Testis (tissue), 3 donors: Measurements from ENCODE around the gene CDK6. TPM values are rescaled to one million over a fixed set of nuclear protein-coding genes. Genes with fewer than 3 reads are reported as not detected.

Experiments used
- DNase-seq: peaks from one replicate; pipeline ENCODE4 v3.0.0-alpha.2; 2019
- H3K27ac ChIP-seq, 2 donors: fragments of 200-600 bp; sonication (generic); one replicate each; pipeline ENCODE4 v1.5.1; 2019
- H3K27me3 ChIP-seq: fragments of 200-600 bp; sonication (generic); one replicate; pipeline ENCODE4 v1.5.1; 2019
- H3K36me3 ChIP-seq: fragments of 200-600 bp; sonication (generic); one replicate; pipeline ENCODE4 v1.5.1; 2017; ENCODE audit warnings: low read depth; ENCODE audit errors: missing control alignments
- H3K4me1 ChIP-seq: fragments of 200-600 bp; sonication (generic); one replicate; pipeline ENCODE4 v1.5.1; 2019
- H3K4me3 ChIP-seq, 2 donors: fragments of 200-600 bp; sonication (generic); one replicate each; pipeline ENCODE4 v1.5.1; 2017 to 2019
- H3K9me3 ChIP-seq: fragments of 200-600 bp; sonication (generic); one replicate; pipeline ENCODE4 v1.5.1; 2017
- POLR2A ChIP-seq: fragments of 450-650 bp; IDR thresholded peaks from one replicate; pipeline ENCODE4 v1.6.1; 2017; ENCODE audit warnings: antibody characterized with exemption, mild to moderate bottlenecking, moderate library complexity
- WGBS, 2 donors: methylation state at CpG; one replicate each; pipeline ENCODE4 v1.1.5; 2018; 5-methylcytosine and 5-hydroxymethylcytosine counted together
- intact Hi-C: fragments of 100-400 bp; cut with DNase I; formaldehyde crosslinking; loops from one replicate; pipeline ENCODE4 v1.15.1; 2023; ENCODE audit warnings: low total_unique reads
- polyA plus RNA-seq: library from polyadenylated mRNA; stranded (reverse); fragments of 350-450 nt; fragmentation: Illumina TruSeq; extraction: RNeasy Lipid Tissue Mini Kit (QIAGEN cat#74804); gene quantifications from one replicate; pipeline ENCODE4 v1.2.3, GENCODE V29; 2014; ENCODE audit warnings: low read depth, low replicate concordance; ENCODE audit not compliant: insufficient read depth
- total RNA-seq, 2 donors: library from RNA; depleted of rRNA; stranded (reverse); fragments of >200 nt; gene quantifications; one replicate each; pipeline ENCODE4 v1.2.3, GENCODE V29; 2016
- TF ChIP-seq, protein P1 (sequence below), 3 experiments: fragments of 450-650 bp in 2 of 3; fragments of 200-600 bp in 1 of 3; sonication (generic) in 1 of 3; IDR thresholded peaks; one replicate each; pipeline ENCODE4 v1.5.1; 2016 to 2019; ENCODE audit warnings: antibody characterized with exemption in 3 of 3, mild to moderate bottlenecking in 2 of 3, moderate library complexity in 1 of 3

The CDK6 gene
- total and polyA plus RNA-seq, 3 donors from 2014 or later, result 21.1 to 31.6 (median 22.8) TPM

GRCh38 chr7:92830532-92831110 is 5.8 kb downstream of the CDK6 start:
- no peak for DNase-seq
- Histone ChIP-seq H3K27me3 (no peaks in the 10 kb centered on the region), H3K36me3 (no peaks in the 10 kb centered on the region), H3K9me3 (no peaks in the 10 kb centered on the region), H3K4me3 (no peak overlapping the region), H3K4me1 (peaks cover 7% of the 10 kb centered on the region), H3K27ac (no peak overlapping the region)
- 65 to 77% methylated on average over 6 of the region's 6 CpGs for WGBS, 2 donors
- intact Hi-C loops, result no loop called here
- no peak for TF ChIP-seq POLR2A
- TF ChIP-seq, protein P1, sequence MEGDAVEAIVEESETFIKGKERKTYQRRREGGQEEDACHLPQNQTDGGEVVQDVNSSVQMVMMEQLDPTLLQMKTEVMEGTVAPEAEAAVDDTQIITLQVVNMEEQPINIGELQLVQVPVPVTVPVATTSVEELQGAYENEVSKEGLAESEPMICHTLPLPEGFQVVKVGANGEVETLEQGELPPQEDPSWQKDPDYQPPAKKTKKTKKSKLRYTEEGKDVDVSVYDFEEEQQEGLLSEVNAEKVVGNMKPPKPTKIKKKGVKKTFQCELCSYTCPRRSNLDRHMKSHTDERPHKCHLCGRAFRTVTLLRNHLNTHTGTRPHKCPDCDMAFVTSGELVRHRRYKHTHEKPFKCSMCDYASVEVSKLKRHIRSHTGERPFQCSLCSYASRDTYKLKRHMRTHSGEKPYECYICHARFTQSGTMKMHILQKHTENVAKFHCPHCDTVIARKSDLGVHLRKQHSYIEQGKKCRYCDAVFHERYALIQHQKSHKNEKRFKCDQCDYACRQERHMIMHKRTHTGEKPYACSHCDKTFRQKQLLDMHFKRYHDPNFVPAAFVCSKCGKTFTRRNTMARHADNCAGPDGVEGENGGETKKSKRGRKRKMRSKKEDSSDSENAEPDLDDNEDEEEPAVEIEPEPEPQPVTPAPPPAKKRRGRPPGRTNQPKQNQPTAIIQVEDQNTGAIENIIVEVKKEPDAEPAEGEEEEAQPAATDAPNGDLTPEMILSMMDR (IDR thresholded peaks at IDR 0.05), result no peak

DNA sequence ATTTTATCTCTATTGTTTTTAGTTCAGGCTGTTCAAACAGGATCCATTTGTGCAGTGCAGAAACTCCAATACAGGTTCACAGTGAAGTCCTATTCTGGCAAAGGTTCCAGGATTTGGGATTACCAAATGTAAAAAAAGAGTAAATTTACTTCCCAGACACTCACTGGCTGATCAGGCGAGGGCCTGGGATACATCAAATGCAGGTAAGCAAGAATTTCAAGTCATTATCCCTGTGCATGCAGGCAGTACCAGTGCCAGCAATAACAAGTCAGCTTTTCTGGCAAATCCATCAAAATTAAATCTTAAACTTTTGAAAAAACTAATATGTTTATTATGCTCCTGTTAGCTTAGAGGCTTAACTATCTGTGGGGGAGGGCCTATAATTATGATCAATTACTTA is 6.3 kb downstream of the CDK6 start:
- Histone ChIP-seq H3K27ac (no peak overlapping the region), H3K9me3 (no peaks in the 10 kb centered on the region), H3K27me3 (no peaks in the 10 kb centered on the region), H3K4me3 (no peak overlapping the region), H3K4me1 (peaks cover 7% of the 10 kb centered on the region), H3K36me3 (no peaks in the 10 kb centered on the region)
- no peak for DNase-seq
- TF ChIP-seq POLR2A, result no peak
- TF ChIP-seq, protein P1 (IDR thresholded peaks at IDR 0.05), result no peak
- 86 to 95% methylated on average over 1 of the region's 1 CpG for WGBS, 2 donors
- intact Hi-C loops, result no loop called here

GRCh38 chr7:92827464-92828120 is 8.8 kb downstream of the CDK6 start:
- Histone ChIP-seq H3K4me3 (no peak overlapping the region), H3K36me3 (no peaks in the 10 kb centered on the region), H3K4me1 (peaks cover 5% of the 10 kb centered on the region), H3K27me3 (no peaks in the 10 kb centered on the region), H3K9me3 (no peaks in the 10 kb centered on the region), H3K27ac (no peak overlapping the region)
- WGBS, 2 donors, result 58 to 73% methylated on average over 3 of the region's 3 CpGs
- DNase-seq, result no peak
- intact Hi-C loops, result no loop called here
- TF ChIP-seq, protein P1 (IDR thresholded peaks at IDR 0.05), result no peak
- no peak for TF ChIP-seq POLR2A

- Histone ChIP-seq H3K27ac (no peak overlapping the region), H3K27me3 (no peaks in the 10 kb centered on the region), H3K9me3 (no peaks in the 10 kb centered on the region), H3K4me3 (no peak overlapping the region), H3K4me1 (no peaks in the 10 kb centered on the region), H3K36me3 (no peaks in the 10 kb centered on the region)
- intact Hi-C loops, result no loop called here
- WGBS, 2 donors, result 84 to 85% methylated on average over 3 of the region's 3 CpGs
- no peak for DNase-seq
- TF ChIP-seq, protein P1 (IDR thresholded peaks at IDR 0.05), result no peak
- TF ChIP-seq POLR2A, result no peak
These were observed 10.0 kb downstream of the CDK6 start for GRCh38 chr7:92826258-92826938.
